ENCODE data around the gene NOP14. TPM values are rescaled to one million over a fixed set of nuclear protein-coding genes. Genes with fewer than 3 reads are reported as not detected.

The NOP14 gene
- total RNA-seq: 10 to 100 TPM; 17.2 to 30.4 (median 22.4) TPM

DNA sequence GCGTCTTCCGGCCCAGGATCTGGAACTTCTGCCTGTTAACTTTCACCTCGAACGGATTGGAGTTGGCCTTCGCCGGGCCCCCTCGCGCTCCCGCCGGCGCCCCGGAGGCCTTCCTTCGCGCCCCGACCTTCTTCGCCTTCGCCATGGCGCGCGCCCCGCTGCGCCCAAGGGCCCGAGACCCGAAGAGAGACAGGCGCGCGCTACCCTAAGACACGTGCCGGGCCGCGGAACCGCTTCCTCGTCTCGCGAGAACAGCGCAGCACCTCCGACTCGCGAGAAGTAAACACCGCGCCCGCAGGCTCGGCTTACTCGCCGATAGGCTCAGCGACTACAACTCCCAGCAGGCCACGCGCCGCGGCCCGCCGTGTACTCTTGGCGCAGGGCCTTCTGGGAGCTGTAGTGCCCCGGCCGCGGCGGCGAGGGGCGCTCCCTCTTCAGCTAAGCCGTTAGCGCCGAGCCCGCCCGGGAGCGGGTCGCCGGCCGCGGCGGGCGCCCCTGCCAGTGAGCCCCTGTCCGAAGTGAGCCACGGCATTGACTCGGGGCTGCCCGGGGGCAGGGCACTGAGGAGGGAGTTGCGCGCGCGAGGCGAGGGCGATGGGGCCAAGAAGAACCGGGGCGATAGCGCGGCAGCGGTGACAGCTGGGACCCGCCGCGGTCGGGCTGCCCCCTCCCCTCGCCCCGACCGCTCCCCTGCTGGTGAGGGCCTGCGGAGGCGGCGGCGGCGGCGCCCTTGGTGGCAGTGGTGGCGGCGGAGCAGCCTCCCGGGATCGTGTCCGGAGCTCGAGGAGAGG is at the start of gene NOP14, which contains the start of gene GRK4:
Gene NOP14, minus strand, starts transcription at position 232 of the 791 bp plus-strand sequence. Its CDS starts 87 bp downstream, at position 145.
Gene GRK4, plus strand, starts transcription at position 397 of the 791 bp plus-strand sequence. CDS start 500 bp downstream, outside the sequence.
- H3K27me3 ChIP-seq: no peaks in the 10 kb centered on the region
- peak; percentile 98 to 99 for ATAC-seq (ENCODE audit: low FRiP score in 2 of 2)
- 0% methylated on average over 6 to 24 of the region's 105 CpGs for WGBS, 2 donors

DNA sequence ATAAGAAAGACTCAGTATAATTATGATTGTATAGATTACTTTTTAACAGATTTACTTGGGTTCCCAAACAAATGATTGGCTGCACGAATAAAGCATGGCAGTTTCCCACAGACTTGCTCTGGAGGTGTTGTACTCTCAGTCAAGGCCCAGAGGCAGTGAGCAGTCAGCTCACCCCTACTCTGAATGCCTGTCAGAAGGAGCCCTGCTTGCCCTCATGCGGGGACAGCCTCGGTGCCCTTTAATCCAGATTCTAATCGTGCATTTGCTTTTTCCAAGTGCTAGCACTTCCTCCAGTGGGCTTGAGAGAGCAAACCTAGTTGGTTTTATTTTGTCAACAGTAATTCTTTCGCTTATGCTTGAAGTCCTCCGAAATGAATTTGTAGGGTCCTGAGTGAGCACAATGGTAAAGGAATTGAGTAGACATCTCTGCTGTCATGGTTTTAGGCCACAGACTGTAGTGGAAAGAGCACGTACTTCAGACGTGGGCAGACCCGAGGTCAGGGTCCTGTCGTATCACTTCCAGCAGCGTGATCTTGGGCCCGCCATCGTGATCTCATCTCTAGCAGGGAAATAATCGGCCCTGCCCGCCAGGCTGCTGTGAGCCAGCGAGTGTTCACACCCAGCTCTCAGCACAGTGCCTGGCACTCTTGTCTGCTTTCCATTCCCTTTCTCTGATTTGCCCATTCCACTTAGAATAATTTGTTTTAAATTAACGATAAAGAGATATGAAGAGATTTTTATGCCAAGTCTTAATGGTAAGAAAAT is 48.4 kb upstream of the NOP14 start:
- ATAC-seq (ENCODE audit: low FRiP score in 2 of 2): no peak
- WGBS, 2 donors: 91 to 92% methylated on average over 17 of the region's 17 CpGs

More for the DNA sequence above, at the start of gene NOP14, which contains the start of gene GRK4:
- TF ChIP-seq EP300 (IDR thresholded peaks at IDR 0.05): no peak
- peak in 1 of 2 donors; percentile 84 for TF ChIP-seq POLR2AphosphoS5 (IDR thresholded peaks at IDR 0.05)
- TF ChIP-seq, protein P1, sequence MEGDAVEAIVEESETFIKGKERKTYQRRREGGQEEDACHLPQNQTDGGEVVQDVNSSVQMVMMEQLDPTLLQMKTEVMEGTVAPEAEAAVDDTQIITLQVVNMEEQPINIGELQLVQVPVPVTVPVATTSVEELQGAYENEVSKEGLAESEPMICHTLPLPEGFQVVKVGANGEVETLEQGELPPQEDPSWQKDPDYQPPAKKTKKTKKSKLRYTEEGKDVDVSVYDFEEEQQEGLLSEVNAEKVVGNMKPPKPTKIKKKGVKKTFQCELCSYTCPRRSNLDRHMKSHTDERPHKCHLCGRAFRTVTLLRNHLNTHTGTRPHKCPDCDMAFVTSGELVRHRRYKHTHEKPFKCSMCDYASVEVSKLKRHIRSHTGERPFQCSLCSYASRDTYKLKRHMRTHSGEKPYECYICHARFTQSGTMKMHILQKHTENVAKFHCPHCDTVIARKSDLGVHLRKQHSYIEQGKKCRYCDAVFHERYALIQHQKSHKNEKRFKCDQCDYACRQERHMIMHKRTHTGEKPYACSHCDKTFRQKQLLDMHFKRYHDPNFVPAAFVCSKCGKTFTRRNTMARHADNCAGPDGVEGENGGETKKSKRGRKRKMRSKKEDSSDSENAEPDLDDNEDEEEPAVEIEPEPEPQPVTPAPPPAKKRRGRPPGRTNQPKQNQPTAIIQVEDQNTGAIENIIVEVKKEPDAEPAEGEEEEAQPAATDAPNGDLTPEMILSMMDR (IDR thresholded peaks at IDR 0.05): peak in 4 of 6 experiments; percentile 25 to 55 (median 46)
- TF ChIP-seq POLR2A (IDR thresholded peaks at IDR 0.05): peak in 2 of 4 donors; percentile 78 to 81
- Histone ChIP-seq H3K27ac (peak within 1 kb of the TSS; percentile 87 to 93 (median 90)), H3K36me3 (peaks cover 0 to 3% (median 0%) of the 10 kb centered on the region in 4 donors), H3K9me3 (no peaks in the 10 kb centered on the region), H3K4me1 (peaks cover 18 to 29% (median 23%) of the 10 kb centered on the region in 4 donors), H3K4me3 (peak within 1 kb of the TSS; percentile 93 to 100 (median 98))
- DNase-seq: peak; percentile 99 to 100

DNA sequence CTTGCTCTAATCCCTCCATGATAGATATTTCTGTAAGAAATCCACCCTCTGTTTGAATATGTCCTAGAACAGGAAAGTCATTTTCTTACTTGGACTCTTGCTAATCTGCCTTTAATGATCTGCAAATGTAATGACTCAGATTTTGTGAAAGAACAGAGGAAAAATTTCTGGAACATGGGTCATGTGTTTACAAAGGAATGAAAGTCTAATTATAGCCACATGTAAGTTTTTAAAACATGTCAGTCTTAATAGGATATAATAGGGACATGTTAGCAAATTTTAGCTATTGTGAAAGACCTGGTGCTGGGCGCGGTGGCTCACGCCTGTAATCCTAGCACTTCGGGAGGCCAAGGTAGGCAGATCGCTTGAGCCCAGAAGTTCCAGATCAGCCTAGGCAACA is 47.8 kb upstream of the NOP14 start:
- whole genome bisulfite sequencing, 2 donors: 81 to 84% methylated on average over 5 of the region's 5 CpGs
- no peak for DNase-seq
- H3K9me3 ChIP-seq: no peaks in the 10 kb centered on the region
- no peaks in the 10 kb centered on the region for H3K4me1 ChIP-seq
- peak overlapping the region in 2 of 4 donors; percentile 7 to 23 for H3K27ac ChIP-seq
- H3K36me3 ChIP-seq: no peaks in the 10 kb centered on the region
- H3K4me3 ChIP-seq: no peak overlapping the region
- ATAC-seq (ENCODE audit: low FRiP score in 2 of 2): peak in 1 of 2 donors; percentile 64
- no peaks in the 10 kb centered on the region for H3K27me3 ChIP-seq
- no peak for TF ChIP-seq EP300 (IDR thresholded peaks at IDR 0.05)
- TF ChIP-seq POLR2AphosphoS5 (IDR thresholded peaks at IDR 0.05): peak in 1 of 2 donors; percentile 10

More for the DNA sequence above, 48.4 kb upstream of the NOP14 start:
- no peaks in the 10 kb centered on the region for H3K36me3 ChIP-seq
- no peak for DNase-seq
- no peak overlapping the region for H3K4me3 ChIP-seq
- TF ChIP-seq EP300 (IDR thresholded peaks at IDR 0.05): no peak
- no peak for TF ChIP-seq POLR2A (IDR thresholded peaks at IDR 0.05)
- no peak for TF ChIP-seq POLR2AphosphoS5 (IDR thresholded peaks at IDR 0.05)
- TF ChIP-seq, protein P1 (IDR thresholded peaks at IDR 0.05): no peak
- H3K4me1 ChIP-seq: no peaks in the 10 kb centered on the region
- no peak overlapping the region for H3K27ac ChIP-seq
- H3K9me3 ChIP-seq: no peaks in the 10 kb centered on the region
- H3K27me3 ChIP-seq: no peaks in the 10 kb centered on the region

DNA sequence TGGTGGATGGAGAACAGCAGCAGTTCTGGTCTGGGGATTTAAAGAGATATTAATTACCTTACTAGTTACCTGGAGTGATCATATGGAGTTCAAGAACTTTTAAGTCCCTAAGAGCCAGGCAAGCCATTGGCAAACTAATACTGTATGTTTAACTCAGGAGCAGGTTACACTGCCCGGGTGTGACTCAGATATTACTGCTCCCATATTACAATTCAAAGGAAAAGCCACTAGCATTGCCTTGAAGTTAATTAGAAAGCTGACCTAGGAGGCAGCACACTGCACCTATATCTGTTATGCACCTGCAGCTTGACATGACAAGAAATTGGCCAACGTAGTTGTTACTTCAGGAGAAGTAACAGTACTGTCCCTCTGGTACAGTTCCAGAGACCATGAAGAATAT is 47.4 kb upstream of the NOP14 start:
- 80 to 83% methylated on average over 2 of the region's 2 CpGs for WGBS, 2 donors
- no peak for DNase-seq
- TF ChIP-seq POLR2AphosphoS5 (IDR thresholded peaks at IDR 0.05): no peak
- TF ChIP-seq, protein P1 (IDR thresholded peaks at IDR 0.05): no peak
- TF ChIP-seq EP300 (IDR thresholded peaks at IDR 0.05): no peak
- TF ChIP-seq POLR2A (IDR thresholded peaks at IDR 0.05): no peak
- H3K4me3 ChIP-seq: no peak overlapping the region
- H3K36me3 ChIP-seq: no peaks in the 10 kb centered on the region
- ATAC-seq (ENCODE audit: low FRiP score in 2 of 2): no peak
- H3K9me3 ChIP-seq: no peaks in the 10 kb centered on the region
- peak overlapping the region in 2 of 4 donors; percentile 7 to 23 for H3K27ac ChIP-seq
- no peaks in the 10 kb centered on the region for H3K4me1 ChIP-seq
- H3K27me3 ChIP-seq: no peaks in the 10 kb centered on the region

DNA sequence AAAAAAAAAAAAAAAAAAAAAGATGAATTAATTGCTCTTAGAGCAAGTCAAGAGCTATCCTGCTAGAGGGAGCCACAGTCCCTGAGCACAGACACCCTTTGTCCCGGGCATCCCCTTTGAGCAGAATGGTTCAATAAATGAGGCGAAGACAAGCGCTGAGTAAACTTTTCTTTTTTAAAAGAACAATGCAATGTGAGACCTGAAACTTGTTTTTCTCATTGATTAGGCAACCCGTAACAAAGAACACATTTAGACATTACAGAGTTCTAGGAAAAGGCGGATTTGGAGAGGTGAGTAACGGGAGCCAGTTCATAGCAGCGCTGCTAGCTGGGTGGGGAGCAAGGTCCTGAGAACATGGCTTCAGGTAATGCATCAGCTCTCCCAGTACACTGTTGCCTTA is 46.2 kb upstream of the NOP14 start:
- ATAC-seq (ENCODE audit: low FRiP score in 2 of 2) (no peak), DNase-seq (no peak)
- Histone ChIP-seq H3K9me3 (no peaks in the 10 kb centered on the region), H3K4me1 (no peaks in the 10 kb centered on the region), H3K36me3 (no peaks in the 10 kb centered on the region), H3K4me3 (no peak overlapping the region), H3K27me3 (no peaks in the 10 kb centered on the region), H3K27ac (no peak overlapping the region)
- 58 to 70% methylated on average over 7 of the region's 7 CpGs for WGBS, 2 donors
- TF ChIP-seq, protein P1 (IDR thresholded peaks at IDR 0.05): no peak

Measured in upper lobe of left lung (tissue), 6 donors.